SH-SY5Y (cell line): ENCODE data around the gene CTCF.

Experiments used
- GATA2 ChIP-seq: IDR thresholded peaks from 2 replicates; pipeline ENCODE4 v1.6.1; 2011; ENCODE audit warnings: mild to moderate bottlenecking, low read depth, low read length
- GATA3 ChIP-seq: IDR thresholded peaks from 2 replicates; pipeline ENCODE4 v1.6.1; 2011; ENCODE audit warnings: low read depth, mild to moderate bottlenecking, low read length, moderate library complexity

CTCF gene

DNA sequence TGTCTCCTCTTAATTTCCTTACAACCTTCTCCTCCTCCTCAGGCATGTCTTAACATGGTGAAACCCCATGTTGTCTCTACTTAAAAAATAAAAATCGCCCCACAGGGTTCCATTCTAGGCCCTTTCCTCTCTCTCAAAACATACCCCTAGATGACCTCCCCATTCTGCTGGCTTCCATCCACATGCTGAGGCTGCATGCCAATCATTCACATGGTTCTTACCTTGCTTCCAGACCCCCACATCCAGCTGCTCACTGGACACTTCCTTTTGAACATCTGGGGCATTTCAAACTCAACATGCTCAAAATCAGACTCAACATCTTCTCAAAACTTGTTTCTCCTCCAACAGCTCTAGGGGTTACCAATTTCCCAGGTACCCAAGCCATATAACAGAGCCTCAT is 12.4 kb upstream of the CTCF start:
- TF ChIP-seq GATA3 (no peak), GATA2 (no peak)

DNA sequence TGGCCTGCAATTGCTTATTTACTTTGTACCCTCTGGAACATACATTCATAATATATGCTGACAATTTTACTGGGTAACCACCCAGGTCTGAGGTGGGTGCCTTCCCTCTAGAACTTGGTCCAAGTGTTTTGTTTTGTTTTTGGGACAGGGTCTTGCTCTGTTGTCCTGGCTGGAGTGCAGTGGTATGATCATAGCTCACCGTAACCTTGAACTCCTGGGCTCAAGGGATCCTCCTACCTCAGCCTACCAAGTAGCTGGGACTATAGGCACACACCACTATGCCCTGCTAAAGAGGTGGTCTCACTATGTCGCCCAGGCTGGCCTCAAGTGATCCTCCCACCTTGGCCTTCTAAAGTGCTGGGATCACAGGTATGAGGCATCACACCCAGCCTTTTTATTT is 11.2 kb upstream of the CTCF start:
- TF ChIP-seq GATA2: no peak
- TF ChIP-seq GATA3: no peak

DNA sequence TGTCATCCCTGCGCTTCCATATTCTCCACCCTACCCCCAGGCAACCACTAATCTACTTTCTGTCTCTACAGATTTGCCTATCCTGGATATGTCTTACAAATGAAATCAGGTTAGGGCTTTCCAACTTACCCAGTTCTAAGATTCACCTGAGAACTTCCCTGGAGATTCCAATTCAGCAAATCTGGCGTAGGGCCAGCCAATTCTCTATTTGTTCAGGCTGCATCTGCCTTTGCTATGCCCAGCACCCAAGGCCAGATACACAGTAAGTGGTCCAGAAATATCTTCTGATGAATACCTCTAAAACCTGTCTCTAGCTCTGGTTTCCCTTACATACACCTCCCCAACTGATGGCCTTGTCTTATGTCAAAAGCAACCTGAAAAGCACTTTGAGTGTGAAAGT is 10.4 kb upstream of the CTCF start:
- TF ChIP-seq GATA2 (no peak), GATA3 (no peak)

DNA sequence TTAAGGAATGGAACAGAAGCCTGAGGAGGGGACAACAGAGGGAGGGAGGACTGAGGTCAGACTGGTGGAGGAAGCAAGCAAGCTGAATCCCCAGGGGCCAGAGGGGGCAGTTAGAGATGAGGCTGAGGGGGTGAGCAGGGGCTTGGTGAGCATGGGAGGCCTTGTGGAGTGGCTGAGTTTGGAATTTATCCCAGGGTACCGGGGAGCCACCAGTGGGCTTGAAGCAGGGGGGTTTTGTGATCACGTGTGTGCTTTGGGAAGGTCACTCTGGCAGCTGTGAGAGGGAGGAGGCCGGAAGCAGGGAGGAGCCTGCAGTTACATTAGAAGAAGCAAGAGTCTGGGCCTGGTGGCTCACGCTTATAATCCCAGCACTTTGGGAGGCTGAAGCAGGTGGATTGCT is 9.8 kb upstream of the CTCF start:
- TF ChIP-seq GATA2 (no peak), GATA3 (no peak)

DNA sequence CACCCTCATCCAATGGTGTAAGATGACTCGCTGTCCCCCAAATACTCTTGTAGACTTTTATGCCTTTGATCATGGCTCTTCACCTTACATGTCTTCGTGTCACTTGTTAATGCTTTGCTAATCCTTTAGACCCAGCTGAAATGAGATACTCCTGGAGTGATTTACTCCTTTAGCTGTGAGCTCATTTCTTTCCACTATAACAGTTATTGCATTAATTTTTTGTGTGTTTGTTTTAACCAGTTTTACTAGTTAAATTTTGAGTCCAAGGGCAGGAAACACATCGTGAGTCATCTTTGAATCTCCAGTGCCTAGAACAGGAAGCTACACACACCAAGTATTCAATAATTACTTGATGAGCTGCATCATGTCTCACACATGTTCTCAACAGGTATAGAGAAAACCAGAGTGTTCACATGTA is 6.5 kb upstream of the CTCF start:
- TF ChIP-seq GATA3 (no peak), GATA2 (no peak)

DNA sequence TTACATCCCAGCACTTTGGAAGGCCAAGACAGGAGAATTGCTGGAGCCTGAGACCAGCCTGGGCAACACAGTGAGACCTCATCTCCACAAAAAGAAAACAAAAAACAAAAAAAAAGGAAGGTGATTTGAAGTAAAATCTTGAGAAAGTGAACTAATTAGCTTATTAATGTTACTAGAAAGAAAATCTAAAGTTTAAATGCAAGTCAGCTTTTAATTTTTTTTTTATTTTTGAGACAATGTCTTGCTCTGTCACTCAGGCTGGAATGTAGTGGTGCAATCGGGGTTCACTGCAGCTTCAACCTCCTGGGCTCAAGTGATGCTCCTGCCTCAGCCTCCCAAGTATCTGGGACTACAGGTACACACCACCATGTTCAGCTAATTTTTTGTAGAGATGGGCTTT is 3.5 kb upstream of the CTCF start:
- no peak for TF ChIP-seq GATA2
- no peak for TF ChIP-seq GATA3

DNA sequence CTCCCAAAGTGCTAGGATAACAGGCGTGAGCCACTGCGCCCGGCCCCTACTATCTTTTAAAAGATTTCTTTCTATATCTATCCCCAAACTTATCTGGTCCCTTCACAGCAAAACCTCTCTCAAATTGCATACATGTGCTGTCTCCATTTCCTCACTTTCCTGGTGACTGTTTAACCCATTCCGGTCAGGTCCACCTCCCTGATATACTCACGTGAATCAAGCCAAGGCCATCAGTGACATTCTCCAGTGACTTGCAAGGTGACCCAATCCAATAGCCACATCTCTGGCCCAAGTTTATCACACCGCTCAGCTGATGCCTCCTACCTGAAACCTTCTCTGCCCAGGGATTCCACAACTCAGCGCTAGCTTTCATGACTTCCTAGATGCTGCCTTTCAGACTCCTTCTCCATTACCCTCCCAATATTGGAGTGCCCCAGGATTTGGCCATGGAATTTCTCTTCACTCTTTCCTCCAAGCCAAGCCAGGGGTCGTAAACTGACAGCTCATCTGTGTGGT is 1.4 kb upstream of the CTCF start:
- TF ChIP-seq GATA2: no peak
- no peak for TF ChIP-seq GATA3

DNA sequence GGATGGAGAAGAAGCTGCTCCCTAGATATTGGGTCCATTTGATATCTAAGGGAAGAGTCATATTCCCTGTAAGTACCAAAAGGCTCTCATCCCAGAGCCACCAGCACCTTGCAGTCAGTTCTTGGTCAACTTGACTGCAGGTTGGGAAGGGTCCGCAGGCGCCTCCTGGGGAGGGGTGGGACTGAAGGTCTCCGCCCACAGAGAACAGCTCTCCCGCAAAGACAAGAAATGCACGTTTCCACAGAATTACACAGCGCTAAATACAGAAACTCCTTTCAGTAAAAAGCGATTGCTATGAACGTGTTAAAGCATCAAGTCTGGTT is 864 bp upstream of the CTCF start:
- TF ChIP-seq GATA3 (no peak), GATA2 (no peak)

DNA sequence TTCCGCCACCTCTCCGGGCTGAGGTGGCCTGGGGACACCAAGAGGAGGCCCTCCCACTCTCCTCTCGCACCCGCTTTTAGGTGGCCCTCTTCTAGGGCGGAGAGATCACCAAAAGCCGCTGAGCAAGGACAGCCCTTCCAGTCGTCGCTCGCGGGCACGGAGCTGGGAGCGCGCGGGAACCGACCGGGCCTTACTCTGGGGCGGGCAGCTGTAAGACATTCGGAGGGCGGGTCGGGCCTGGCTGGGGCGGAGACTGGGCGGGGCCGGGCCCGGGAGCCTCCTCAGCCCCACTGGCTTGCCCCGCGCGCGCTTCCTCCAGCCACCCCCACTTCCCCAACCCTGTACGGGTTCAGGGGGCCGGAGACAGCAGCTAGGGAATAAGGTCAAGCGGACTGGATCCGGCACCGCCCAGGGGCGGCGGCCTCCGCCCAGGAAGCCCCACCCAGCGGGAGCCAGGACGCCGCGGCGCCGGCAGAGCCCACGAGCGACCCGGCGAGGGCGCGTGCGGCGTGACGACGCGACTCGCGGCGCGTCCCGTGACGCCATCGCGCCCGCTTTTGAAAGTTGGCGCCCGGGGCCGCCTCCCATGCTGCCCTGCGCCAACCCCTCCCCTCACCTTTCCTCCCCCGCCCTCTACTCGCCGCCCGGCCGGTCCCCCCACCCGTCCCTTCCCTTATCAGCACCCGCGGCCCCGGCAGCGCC is 351 bp upstream of the CTCF start:
- TF ChIP-seq GATA2 (no peak; the same call in 1 of the 2 replicates), GATA3 (no peak)

DNA sequence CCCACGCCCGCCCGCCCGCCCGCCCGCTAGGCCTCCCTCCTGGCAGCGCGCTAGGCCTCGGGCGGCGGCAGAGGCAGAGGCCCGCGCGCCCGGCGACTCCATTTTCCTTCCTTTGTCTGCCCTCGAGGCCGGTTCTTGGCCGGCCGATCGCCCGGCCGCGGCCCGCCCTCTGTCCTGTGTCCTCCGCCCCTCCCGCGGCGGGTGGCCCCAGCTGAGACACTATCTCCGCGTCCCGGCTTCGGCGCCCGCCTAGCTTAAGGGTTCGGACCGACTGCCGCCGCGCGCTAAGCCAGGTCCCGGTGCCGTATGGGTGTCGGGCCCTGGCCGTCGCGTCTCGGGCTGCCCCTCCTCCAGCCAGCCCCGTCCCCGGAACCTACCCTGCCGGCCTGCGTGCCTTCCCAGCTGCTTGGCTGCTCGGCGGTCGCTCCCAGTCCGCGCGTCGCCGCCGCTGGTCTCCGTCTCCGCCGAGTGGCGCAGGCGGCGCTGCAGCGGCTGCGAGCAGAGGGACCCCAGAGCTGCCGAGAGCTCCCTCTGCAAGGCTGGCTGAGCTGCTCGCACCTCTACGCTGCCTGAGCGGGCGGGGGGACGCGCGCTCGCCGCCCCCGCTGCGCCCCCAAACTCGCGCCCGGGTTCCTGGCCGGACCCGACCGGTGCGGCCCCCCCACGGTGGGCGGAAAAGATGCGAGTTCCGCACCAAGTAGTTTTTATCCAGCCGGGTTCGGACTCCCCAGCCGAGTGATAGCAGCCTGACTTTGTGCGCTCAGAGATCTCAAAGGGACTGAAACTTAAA is 787 bp downstream of the CTCF start:
- no peak for TF ChIP-seq GATA3
- TF ChIP-seq GATA2: no peak

DNA sequence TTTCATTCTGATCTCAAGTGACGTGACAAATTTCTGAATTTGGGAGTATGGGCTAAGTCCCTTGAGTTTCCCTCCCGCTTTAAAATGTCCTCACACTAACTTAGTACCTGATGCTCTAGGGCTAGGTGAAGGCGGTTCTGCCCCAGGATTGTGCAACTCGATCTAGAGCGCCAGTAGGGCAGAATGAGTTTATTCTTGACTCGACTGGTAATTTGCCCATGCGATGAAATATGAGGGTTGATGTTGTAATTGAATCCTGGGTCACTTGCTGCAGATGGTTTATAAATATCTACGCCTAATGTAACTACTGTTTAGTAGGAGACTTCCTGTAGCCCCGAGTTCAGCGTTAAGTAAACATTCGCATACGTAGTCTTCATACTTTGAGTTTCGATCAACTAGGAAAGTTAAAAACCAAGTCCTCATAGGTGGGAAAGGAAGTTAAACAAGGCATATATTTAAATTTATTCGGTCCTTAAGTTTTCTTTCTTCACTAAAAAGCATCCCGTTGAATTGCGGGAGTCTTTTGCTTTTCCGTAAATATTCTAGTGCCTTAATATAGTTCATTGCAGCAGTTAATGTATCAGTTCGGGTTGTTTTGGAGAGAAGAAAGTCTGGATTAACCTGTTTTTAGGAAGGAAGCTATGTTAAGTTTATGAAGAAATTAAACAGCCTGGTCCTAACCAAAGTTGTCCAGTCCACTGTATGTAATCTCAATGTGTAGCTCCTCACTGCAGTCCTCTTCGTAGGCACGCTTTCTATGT is 1.6 kb downstream of the CTCF start:
- TF ChIP-seq GATA3: no peak
- no peak for TF ChIP-seq GATA2

DNA sequence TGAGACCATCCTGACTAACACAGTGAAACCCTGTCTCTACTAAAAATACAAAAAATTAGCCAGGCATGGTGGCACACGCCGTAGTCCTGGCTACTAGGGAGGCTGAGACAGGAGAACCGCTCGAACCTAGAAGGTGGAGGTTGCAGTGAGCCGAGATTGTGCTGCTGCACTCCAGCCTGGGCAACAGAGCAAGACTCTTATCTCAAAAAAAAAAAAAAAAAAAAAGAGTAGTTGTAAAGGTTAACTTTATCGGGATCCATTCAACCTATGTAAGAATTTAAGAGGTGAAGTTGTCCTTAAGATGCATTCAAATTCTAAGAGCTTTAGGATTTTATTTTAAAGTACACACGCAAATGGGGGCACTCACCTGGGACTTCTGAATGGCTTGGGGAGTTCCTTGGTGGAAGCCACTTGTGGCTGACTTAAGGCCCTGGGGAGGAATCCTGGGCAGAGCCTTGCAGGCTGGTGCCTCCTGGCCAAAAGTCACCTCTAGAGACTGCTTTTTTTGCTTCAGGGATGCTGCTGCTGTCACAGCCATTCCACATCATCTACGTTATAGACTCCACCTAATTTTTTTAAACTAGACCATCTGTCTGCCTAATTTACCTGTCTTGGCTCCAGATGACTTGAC is 3.3 kb downstream of the CTCF start:
- no peak for TF ChIP-seq GATA2
- TF ChIP-seq GATA3: no peak

DNA sequence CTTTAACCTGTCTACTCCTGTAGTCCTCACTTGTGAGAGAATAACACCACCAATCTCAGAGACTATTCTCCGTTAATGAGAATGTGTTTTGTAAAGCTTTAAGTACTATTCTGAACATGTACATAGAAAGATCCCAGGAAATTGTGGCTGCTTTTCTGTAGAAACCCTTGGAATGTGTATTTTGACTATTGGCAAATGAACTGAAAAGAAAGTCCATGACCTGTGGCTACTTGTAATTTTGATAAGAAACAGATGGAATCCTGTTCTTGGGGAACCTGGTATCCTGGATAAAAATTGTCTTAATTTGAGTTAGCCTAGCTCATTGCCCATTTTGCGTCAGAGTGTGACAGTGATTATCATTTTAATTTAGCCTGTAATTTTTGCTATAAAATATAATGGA is 9.1 kb downstream of the CTCF start:
- TF ChIP-seq GATA3 (no peak), GATA2 (no peak)

DNA sequence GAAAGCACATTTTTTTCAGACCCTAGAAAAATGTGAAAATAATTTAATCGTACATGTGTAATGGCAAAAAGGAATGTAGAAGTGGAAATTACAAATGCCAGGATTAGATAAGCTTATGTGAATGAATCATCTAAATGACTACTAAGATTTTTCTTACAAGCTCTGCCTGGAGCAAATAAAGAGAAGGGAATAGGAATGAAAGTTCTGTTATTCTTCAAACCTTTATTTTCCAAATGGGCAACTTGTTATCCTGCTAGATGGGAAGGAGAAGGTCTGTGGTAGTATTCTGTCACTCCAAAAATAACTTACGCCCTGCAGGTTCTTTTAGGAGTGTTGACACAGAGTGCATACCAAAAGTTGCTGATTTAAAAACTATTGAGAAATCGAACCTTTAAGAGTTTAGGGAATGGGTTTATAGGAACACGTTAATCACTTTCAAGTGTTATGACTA is 9.7 kb downstream of the CTCF start:
- TF ChIP-seq GATA2 (no peak), GATA3 (no peak)

DNA sequence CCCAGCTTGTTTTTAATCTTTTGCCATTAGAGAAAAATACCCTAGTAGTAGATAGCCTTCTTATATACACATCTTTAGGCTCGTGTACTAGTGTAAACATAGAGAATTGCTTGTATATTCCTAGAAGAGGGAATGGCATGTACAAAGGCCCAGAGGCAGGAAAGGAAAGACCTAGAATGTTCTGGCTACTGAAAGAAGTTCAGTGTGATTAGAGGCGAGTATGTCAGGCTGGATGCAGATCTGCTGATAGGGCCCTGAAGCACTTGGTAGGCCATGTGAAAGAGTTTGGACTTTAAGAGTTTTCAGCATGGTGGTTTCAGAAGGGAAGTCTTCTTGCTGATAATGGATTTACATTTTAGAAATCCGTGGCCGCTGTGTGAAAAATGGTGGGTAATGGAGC is 17.4 kb downstream of the CTCF start:
- no peak for TF ChIP-seq GATA3
- TF ChIP-seq GATA2: no peak

DNA sequence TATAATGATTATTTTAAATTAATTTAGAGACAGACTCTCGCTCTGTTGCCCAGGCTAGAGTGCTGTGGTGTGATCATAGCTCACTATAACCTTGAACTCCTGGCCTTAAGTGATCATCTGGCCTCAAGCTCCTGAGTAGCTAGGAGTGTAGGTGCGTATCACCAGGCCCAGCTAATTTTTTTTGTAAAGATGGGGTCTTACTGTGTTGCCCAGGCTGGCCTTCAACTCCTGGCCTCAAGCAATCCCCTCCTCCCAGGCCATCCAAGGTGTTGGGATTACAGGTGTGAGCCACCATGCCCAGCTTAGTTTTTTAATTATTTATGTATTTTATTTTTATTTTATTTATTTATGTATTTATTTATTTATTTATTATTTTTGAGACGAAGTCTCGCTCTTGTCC is 17.9 kb downstream of the CTCF start:
- TF ChIP-seq GATA3 (no peak), GATA2 (no peak)
